Heart left ventricle (tissue), 13 donors: ENCODE data around the gene RAF1.

Source experiments
- POLR2A ChIP-seq, 2 donors: fragments of 450-650 bp; IDR thresholded peaks; one replicate each; pipeline ENCODE4 v1.6.1; 2017; ENCODE audit warnings: antibody characterized with exemption in 2 of 2, mild to moderate bottlenecking in 2 of 2, moderate library complexity in 2 of 2
- TF ChIP-seq, protein P1 (sequence below), 12 donors: fragments of 200-600 bp; sonication (generic) in 4 of 12; IDR thresholded peaks; one replicate each; pipeline versions ENCODE4 v1.5.0 to v1.8.0; 2018 to 2022; ENCODE audit warnings: antibody characterized with exemption in 12 of 12, mild to moderate bottlenecking in 5 of 12
- donor health status: ischemic (EF 13 %, LVEDD 7.1; RV severe dilation, severe dysfunction).
- donor health status: DM: no; HTN: yes; CAD: no.
- donor health status: DM: no; HTN: no; CAD: no.
- donor health status: ischemic (EF 25% LVEDD 6.9; RV normal size, moderate dysfunction).
- donor health status: ischemic (EF 25% LVEDD 5.7; RV mildly dilated, moderate dysfunction).
- donor health status: ischemic (EF 35%, LVEDD 5.7; RV mildly dilated, moderate dysfunction).
- donor health status: nonischemic (EF 11% LVEDD 7.7; RV severe dilation, severe dysfunction).
- donor health status: DM: yes; HTN: yes; CAD: no.
- donor health status: PGD.
- donor health status: ischemic (EF 29% LVEDD 5.4; RV normal size, mild dysfunction).
- donor health status: nonischemic (EF 23%, LVEDD 6.1; RV moderate dilation, normal function).

DNA sequence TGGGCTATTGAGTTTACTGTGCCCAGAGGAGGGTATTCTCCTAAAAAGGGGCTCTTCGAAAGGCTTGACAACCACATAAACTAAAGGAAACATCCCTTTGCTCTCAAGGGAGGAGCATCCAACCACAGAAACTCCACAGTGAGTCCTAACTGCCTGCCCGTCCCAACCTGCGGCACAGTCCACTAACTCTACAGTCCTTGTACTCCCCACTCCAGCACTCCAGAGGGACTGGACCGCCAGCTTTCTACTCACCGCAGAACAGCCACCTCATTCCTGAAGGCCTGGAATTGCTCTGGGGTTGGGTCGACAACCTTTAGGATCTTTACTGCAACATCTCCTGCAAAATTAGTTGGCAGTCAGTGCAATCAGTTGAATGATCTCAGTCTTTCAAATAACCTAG lies 72.5 kb downstream of the RAF1 start:
- no peak for TF ChIP-seq POLR2A (IDR thresholded peaks at IDR 0.05)
- TF ChIP-seq, protein P1, sequence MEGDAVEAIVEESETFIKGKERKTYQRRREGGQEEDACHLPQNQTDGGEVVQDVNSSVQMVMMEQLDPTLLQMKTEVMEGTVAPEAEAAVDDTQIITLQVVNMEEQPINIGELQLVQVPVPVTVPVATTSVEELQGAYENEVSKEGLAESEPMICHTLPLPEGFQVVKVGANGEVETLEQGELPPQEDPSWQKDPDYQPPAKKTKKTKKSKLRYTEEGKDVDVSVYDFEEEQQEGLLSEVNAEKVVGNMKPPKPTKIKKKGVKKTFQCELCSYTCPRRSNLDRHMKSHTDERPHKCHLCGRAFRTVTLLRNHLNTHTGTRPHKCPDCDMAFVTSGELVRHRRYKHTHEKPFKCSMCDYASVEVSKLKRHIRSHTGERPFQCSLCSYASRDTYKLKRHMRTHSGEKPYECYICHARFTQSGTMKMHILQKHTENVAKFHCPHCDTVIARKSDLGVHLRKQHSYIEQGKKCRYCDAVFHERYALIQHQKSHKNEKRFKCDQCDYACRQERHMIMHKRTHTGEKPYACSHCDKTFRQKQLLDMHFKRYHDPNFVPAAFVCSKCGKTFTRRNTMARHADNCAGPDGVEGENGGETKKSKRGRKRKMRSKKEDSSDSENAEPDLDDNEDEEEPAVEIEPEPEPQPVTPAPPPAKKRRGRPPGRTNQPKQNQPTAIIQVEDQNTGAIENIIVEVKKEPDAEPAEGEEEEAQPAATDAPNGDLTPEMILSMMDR (IDR thresholded peaks at IDR 0.05): no peak
